H9 (cell line): Measurements from ENCODE around the gene PXK. TPM values are rescaled to one million over a fixed set of nuclear protein-coding genes. Genes with fewer than 3 reads are reported as not detected.

Experiments
- DNase-seq: peaks from one replicate; pipeline ENCODE4 v3.0.0-alpha.2; 2017
- H2AFZ ChIP-seq: one replicate; pipeline ENCODE4 v1.6.1; 2013; ENCODE audit warnings: mild to moderate bottlenecking, low read length, control low read depth, moderate library complexity
- H2AK5ac ChIP-seq: 2 replicates; pipeline ENCODE4 v1.6.1; 2013; ENCODE audit warnings: low read length, control low read depth, mixed read lengths; ENCODE audit not compliant: insufficient read length
- H2BK120ac ChIP-seq: one replicate; pipeline ENCODE4 v1.6.1; 2013; ENCODE audit warnings: low read depth, mild to moderate bottlenecking, low read length, control low read depth, inconsistent platforms; ENCODE audit not compliant: poor library complexity, severe bottlenecking
- H2BK12ac ChIP-seq: 2 replicates; pipeline ENCODE4 v1.6.1; 2013; ENCODE audit warnings: low read length, control low read depth, mixed read lengths, low read depth; ENCODE audit not compliant: insufficient read length
- H2BK15ac ChIP-seq: 2 replicates; pipeline ENCODE4 v1.6.1; 2013; ENCODE audit warnings: low read depth, low read length, control low read depth
- H2BK20ac ChIP-seq: one replicate; pipeline ENCODE4 v1.6.1; 2013; ENCODE audit warnings: low read depth, mild to moderate bottlenecking, low read length, control low read depth, inconsistent platforms; ENCODE audit not compliant: poor library complexity, severe bottlenecking
- H2BK5ac ChIP-seq: 2 replicates; pipeline ENCODE4 v1.6.1; 2013; ENCODE audit warnings: low read length, control low read depth, mixed read lengths; ENCODE audit not compliant: insufficient read length
- H3K14ac ChIP-seq: 2 replicates; pipeline ENCODE4 v1.6.1; 2013; ENCODE audit warnings: low read length, control low read depth; ENCODE audit not compliant: insufficient read depth
- H3K18ac ChIP-seq: 2 replicates; pipeline ENCODE4 v1.6.1; 2013; ENCODE audit warnings: low read depth, mild to moderate bottlenecking, mixed read lengths, low read length, control low read depth; ENCODE audit not compliant: insufficient read length
- H3K23ac ChIP-seq: 2 replicates; pipeline ENCODE4 v1.6.1; 2013; ENCODE audit warnings: low read length, control low read depth, mixed read lengths, low read depth; ENCODE audit not compliant: insufficient read length
- H3K23me2 ChIP-seq: 2 replicates; pipeline ENCODE4 v1.6.1; 2013; ENCODE audit warnings: low read depth, mild to moderate bottlenecking, mixed read lengths, low read length, control low read depth; ENCODE audit not compliant: insufficient read length, poor library complexity, severe bottlenecking
- H3K27ac ChIP-seq: 2 replicates; pipeline ENCODE4 v1.5.1; 2013; ENCODE audit warnings: low read length, control low read depth, mixed read lengths, low read depth; ENCODE audit not compliant: insufficient read length
- H3K27me3 ChIP-seq: 2 replicates; pipeline ENCODE4 v1.6.1; 2013; ENCODE audit warnings: low read length, control low read depth, inconsistent platforms; ENCODE audit not compliant: insufficient read depth
- H3K4ac ChIP-seq: 2 replicates; pipeline ENCODE4 v1.6.1; 2013; ENCODE audit warnings: low read depth, mild to moderate bottlenecking, control low read depth, inconsistent platforms, low read length, moderate library complexity
- H3K4me1 ChIP-seq: 2 replicates; pipeline ENCODE4 v1.6.1; 2013; ENCODE audit warnings: low read length, control low read depth, inconsistent platforms; ENCODE audit not compliant: insufficient read depth
- H3K4me2 ChIP-seq: 2 replicates; pipeline ENCODE4 v1.6.1; 2013; ENCODE audit warnings: low read length, control low read depth, mixed read lengths; ENCODE audit not compliant: insufficient read length, insufficient read depth
- H3K56ac ChIP-seq: 2 replicates; pipeline ENCODE4 v1.6.1; 2013; ENCODE audit warnings: low read depth, mild to moderate bottlenecking, mixed read lengths, low read length, control low read depth; ENCODE audit not compliant: insufficient read length
- H3K79me1 ChIP-seq: 2 replicates; pipeline ENCODE4 v1.6.1; 2013; ENCODE audit warnings: low read depth, mild to moderate bottlenecking, moderate library complexity, low read length, control low read depth, inconsistent platforms; ENCODE audit not compliant: insufficient read depth, poor library complexity, severe bottlenecking
- H3K79me2 ChIP-seq: 2 replicates; pipeline ENCODE4 v1.6.1; 2013; ENCODE audit warnings: low read length, control low read depth, inconsistent platforms; ENCODE audit not compliant: insufficient read depth
- H3K9ac ChIP-seq: 2 replicates; pipeline ENCODE4 v1.6.1; 2013; ENCODE audit warnings: low read length, control low read depth, mixed read lengths; ENCODE audit not compliant: insufficient read length; ENCODE audit errors: extremely low read depth
- H3K9me3 ChIP-seq: one replicate; pipeline ENCODE4 v1.6.1; 2013; ENCODE audit warnings: low read depth, low read length, inconsistent platforms; ENCODE audit not compliant: control insufficient read depth
- H3T11ph ChIP-seq: one replicate; pipeline ENCODE4 v1.6.1; 2013; ENCODE audit warnings: mild to moderate bottlenecking, low read length, control low read depth, inconsistent platforms
- H4K20me1 ChIP-seq: one replicate; pipeline ENCODE4 v1.6.1; 2013; ENCODE audit not compliant: control insufficient read depth, insufficient read length, insufficient read depth
- H4K5ac ChIP-seq: 2 replicates; pipeline ENCODE4 v1.6.1; 2013; ENCODE audit warnings: low read depth, mild to moderate bottlenecking, mixed read lengths, low read length, control low read depth; ENCODE audit not compliant: insufficient read length
- H4K8ac ChIP-seq: replicated peaks from 2 replicates; pipeline ENCODE4 v1.6.1; 2013; ENCODE audit warnings: low read length, control low read depth, mixed read lengths, low read depth; ENCODE audit not compliant: insufficient read length
- H4K91ac ChIP-seq: 2 replicates; pipeline ENCODE4 v1.6.1; 2013; ENCODE audit warnings: low read depth, mild to moderate bottlenecking, moderate library complexity, mixed read lengths, low read length, control low read depth; ENCODE audit not compliant: insufficient read length
- H3K27ac Mint-ChIP-seq, 3 experiments: 2 replicates in 2 of 3; 3 replicates in 1 of 3; pipeline ENCODE4 v1.8.0; 2020 to 2021; ENCODE audit warnings: mixed read lengths in 3 of 3, mild to moderate bottlenecking in 1 of 3, moderate library complexity in 1 of 3
- H3K27me3 Mint-ChIP-seq: 2 replicates; pipeline ENCODE4 v1.8.0; 2021; ENCODE audit warnings: low read depth, mild to moderate bottlenecking, moderate library complexity, mixed read lengths
- H3K36me3 Mint-ChIP-seq, 3 experiments: 2 replicates in 2 of 3; 3 replicates in 1 of 3; pipeline ENCODE4 v1.8.0; 2020 to 2021; ENCODE audit warnings: low read depth in 3 of 3, mixed read lengths in 3 of 3; ENCODE audit not compliant: insufficient read depth in 1 of 3
- H3K4me1 Mint-ChIP-seq, 2 experiments: 2 replicates each; pipeline ENCODE4 v1.8.0; 2020; ENCODE audit warnings: mixed read lengths in 2 of 2
- H3K4me3 Mint-ChIP-seq, 2 experiments: 2 replicates in 1 of 2; 3 replicates in 1 of 2; pipeline ENCODE4 v1.8.0; 2020 to 2021; ENCODE audit warnings: mild to moderate bottlenecking in 2 of 2, mixed read lengths in 2 of 2, moderate library complexity in 1 of 2
- H3K9me3 Mint-ChIP-seq, 2 experiments: 2 replicates in 1 of 2; 3 replicates in 1 of 2; pipeline ENCODE4 v1.8.0; 2020; ENCODE audit warnings: mild to moderate bottlenecking in 2 of 2, mixed read lengths in 2 of 2, moderate library complexity in 1 of 2
- WGBS: extraction: QIAGEN DNeasy Blood & Tissue Kit; methylation state at CpG from one replicate; pipeline ENCODE4 v1.1.7; 2013; ENCODE audit warnings: missing lambda C conversion rate, low lambda C conversion rate, mixed read lengths; ENCODE audit not compliant: insufficient read length; ENCODE audit errors: extremely low coverage; 5-methylcytosine and 5-hydroxymethylcytosine counted together
- total RNA-seq: library from RNA; stranded (reverse); gene quantifications from 2 replicates; pipeline ENCODE4 v1.2.1, GENCODE V29; 2021
- TF ChIP-seq, protein P1 (sequence below): fragments of 200-600 bp; sonication (generic); conservative IDR thresholded peaks from 3 replicates; pipeline ENCODE4 v1.8.0; 2021; ENCODE audit warnings: antibody characterized with exemption, mild to moderate bottlenecking

Gene PXK
- total RNA-seq, 1 experiment from 2014 or later: 3.3 TPM

DNA sequence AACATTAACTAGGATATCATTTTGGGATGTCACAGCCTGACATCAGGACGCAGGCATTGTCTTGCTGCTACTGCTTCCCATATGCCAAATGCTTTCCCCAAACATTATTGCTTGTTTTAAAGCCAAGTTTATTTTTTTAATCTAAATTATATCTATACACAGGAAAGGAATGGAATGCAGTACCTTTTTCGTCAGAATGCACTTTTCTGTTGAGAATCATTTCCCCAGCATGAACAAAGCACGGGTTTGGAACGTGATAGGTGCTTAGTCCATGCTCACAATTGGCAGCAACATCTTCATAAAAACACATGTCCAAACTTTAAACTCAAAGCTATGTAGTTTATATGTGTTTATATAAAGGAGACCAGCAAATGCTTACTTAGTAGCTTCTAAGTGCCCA lies 26.1 kb downstream of the PXK start:
- no peaks in the 10 kb centered on the region for H3K79me2 ChIP-seq

More for the DNA sequence above, 26.1 kb downstream of the PXK start:
- no peaks in the 10 kb centered on the region for H4K20me1 ChIP-seq
- H3K27me3 ChIP-seq: no peaks in the 10 kb centered on the region
- H3K23me2 ChIP-seq: no peaks in the 10 kb centered on the region
- no peak overlapping the region for H4K5ac ChIP-seq
- H3K9ac ChIP-seq: no peak overlapping the region
- H3K27me3 Mint-ChIP-seq: no peaks in the 10 kb centered on the region
- H4K91ac ChIP-seq: no peak overlapping the region
- no peak overlapping the region for H2BK12ac ChIP-seq
- no peak overlapping the region for H2BK20ac ChIP-seq
- no peak overlapping the region for H3T11ph ChIP-seq
- no peak overlapping the region for H2AK5ac ChIP-seq
- H3K23ac ChIP-seq: no peak overlapping the region
- no peaks in the 10 kb centered on the region for H3K9me3 ChIP-seq
- no peak overlapping the region for H3K4me3 Mint-ChIP-seq
- no peaks in the 10 kb centered on the region for H3K9me3 Mint-ChIP-seq
- no peak overlapping the region for H2AFZ ChIP-seq
- no peak overlapping the region for H3K56ac ChIP-seq
- no peak overlapping the region for H3K4ac ChIP-seq
- no peaks in the 10 kb centered on the region for H3K36me3 Mint-ChIP-seq
- H3K27ac Mint-ChIP-seq: no peak overlapping the region
- no peak overlapping the region for H4K8ac ChIP-seq
- no peak overlapping the region for H3K18ac ChIP-seq
- no peaks in the 10 kb centered on the region for H3K79me1 ChIP-seq
- H3K27ac ChIP-seq: no peak overlapping the region
- no peak overlapping the region for H2BK120ac ChIP-seq
- no peak for DNase-seq
- H2BK15ac ChIP-seq: no peak overlapping the region
- TF ChIP-seq, protein P1, sequence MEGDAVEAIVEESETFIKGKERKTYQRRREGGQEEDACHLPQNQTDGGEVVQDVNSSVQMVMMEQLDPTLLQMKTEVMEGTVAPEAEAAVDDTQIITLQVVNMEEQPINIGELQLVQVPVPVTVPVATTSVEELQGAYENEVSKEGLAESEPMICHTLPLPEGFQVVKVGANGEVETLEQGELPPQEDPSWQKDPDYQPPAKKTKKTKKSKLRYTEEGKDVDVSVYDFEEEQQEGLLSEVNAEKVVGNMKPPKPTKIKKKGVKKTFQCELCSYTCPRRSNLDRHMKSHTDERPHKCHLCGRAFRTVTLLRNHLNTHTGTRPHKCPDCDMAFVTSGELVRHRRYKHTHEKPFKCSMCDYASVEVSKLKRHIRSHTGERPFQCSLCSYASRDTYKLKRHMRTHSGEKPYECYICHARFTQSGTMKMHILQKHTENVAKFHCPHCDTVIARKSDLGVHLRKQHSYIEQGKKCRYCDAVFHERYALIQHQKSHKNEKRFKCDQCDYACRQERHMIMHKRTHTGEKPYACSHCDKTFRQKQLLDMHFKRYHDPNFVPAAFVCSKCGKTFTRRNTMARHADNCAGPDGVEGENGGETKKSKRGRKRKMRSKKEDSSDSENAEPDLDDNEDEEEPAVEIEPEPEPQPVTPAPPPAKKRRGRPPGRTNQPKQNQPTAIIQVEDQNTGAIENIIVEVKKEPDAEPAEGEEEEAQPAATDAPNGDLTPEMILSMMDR: no peak
- no CpG with 5 or more reads among the region's 4 CpGs for WGBS
- no peaks in the 10 kb centered on the region for H3K4me1 Mint-ChIP-seq
- no peak overlapping the region for H2BK5ac ChIP-seq
- H3K4me2 ChIP-seq: no peak overlapping the region
- no peak overlapping the region for H3K14ac ChIP-seq
- no peaks in the 10 kb centered on the region for H3K4me1 ChIP-seq
